IPS DF 6.9 (cell line): ENCODE data around the gene HYAL4.

Experiments used
- DNase-seq: peaks from one replicate; pipeline ENCODE4 v3.0.0-alpha.2; 2013; ENCODE audit warnings: low read depth, low spot score
- H3K27ac ChIP-seq: one replicate; pipeline ENCODE4 v1.5.1; 2013; ENCODE audit warnings: low read length, control low read depth
- H3K27me3 ChIP-seq: 2 replicates; pipeline ENCODE4 v1.6.1; 2013; ENCODE audit warnings: mild to moderate bottlenecking, low read length; ENCODE audit not compliant: control insufficient read depth, insufficient read depth
- H3K36me3 ChIP-seq: 2 replicates; pipeline ENCODE4 v1.6.1; 2013; ENCODE audit warnings: low read length; ENCODE audit not compliant: control insufficient read depth, insufficient read depth
- H3K4me1 ChIP-seq: 2 replicates; pipeline ENCODE4 v1.6.1; 2013; ENCODE audit warnings: low read length; ENCODE audit not compliant: control insufficient read depth, insufficient read depth
- H3K4me3 ChIP-seq: 2 replicates; pipeline ENCODE4 v1.5.1; 2013; ENCODE audit warnings: mild to moderate bottlenecking, low read length
- H3K9me3 ChIP-seq: 2 replicates; pipeline ENCODE4 v1.6.1; 2013; ENCODE audit warnings: low read length, inconsistent platforms; ENCODE audit not compliant: control insufficient read depth, insufficient read depth
- WGBS: extraction: QIAGEN DNeasy Blood & Tissue Kit; methylation state at CpG from one replicate; pipeline ENCODE4 v1.1.7; 2013; ENCODE audit warnings: mixed read lengths, missing lambda C conversion rate; ENCODE audit not compliant: insufficient read length, insufficient coverage; 5-methylcytosine and 5-hydroxymethylcytosine counted together

The HYAL4 gene, protein sequence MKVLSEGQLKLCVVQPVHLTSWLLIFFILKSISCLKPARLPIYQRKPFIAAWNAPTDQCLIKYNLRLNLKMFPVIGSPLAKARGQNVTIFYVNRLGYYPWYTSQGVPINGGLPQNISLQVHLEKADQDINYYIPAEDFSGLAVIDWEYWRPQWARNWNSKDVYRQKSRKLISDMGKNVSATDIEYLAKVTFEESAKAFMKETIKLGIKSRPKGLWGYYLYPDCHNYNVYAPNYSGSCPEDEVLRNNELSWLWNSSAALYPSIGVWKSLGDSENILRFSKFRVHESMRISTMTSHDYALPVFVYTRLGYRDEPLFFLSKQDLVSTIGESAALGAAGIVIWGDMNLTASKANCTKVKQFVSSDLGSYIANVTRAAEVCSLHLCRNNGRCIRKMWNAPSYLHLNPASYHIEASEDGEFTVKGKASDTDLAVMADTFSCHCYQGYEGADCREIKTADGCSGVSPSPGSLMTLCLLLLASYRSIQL

GRCh38 chr7:123844712-123845219 is at the start of gene HYAL4:
HYAL4 (plus strand) TSS chr7:123845169; CDS start chr7:123868274, 23,105 bp downstream.
- no CpG with 5 or more reads among the region's 11 CpGs for WGBS
- no peak within 1 kb of the TSS for H3K4me3 ChIP-seq
- no peak for DNase-seq
- no peaks in the 10 kb centered on the region for H3K36me3 ChIP-seq
- H3K4me1 ChIP-seq, result no peaks in the 10 kb centered on the region
- no peaks in the 10 kb centered on the region for H3K27me3 ChIP-seq
- H3K9me3 ChIP-seq, result no peaks in the 10 kb centered on the region
- no peak within 1 kb of the TSS for H3K27ac ChIP-seq

DNA sequence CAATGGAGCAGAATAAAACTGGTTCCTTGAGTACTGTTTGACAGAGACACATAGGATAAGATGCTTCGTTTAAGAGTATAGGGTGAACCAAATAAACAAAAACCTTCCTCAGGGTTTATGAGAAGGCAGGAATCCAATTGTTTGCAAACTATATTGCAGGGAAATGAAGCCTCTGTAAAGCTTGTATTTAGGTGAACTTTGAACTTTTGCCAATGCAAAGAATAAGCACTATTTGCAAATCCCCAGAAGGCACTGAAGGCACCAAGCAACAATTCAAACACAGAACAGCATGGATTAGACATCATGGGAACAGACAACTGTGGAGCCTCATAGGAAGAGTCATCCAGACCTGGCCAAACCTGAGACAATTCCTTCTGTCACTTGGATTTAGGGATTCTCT is 49.1 kb upstream of the HYAL4 start:
- H3K4me1 ChIP-seq, result no peaks in the 10 kb centered on the region; the same call in 1 of the 2 replicates
- H3K27me3 ChIP-seq, result no peaks in the 10 kb centered on the region
- no peak overlapping the region for H3K27ac ChIP-seq
- H3K9me3 ChIP-seq, result no peaks in the 10 kb centered on the region
- H3K4me3 ChIP-seq, result no peak overlapping the region
- no CpG with 5 or more reads among the region's 1 CpG for WGBS
- no peak for DNase-seq
- H3K36me3 ChIP-seq, result no peaks in the 10 kb centered on the region

DNA sequence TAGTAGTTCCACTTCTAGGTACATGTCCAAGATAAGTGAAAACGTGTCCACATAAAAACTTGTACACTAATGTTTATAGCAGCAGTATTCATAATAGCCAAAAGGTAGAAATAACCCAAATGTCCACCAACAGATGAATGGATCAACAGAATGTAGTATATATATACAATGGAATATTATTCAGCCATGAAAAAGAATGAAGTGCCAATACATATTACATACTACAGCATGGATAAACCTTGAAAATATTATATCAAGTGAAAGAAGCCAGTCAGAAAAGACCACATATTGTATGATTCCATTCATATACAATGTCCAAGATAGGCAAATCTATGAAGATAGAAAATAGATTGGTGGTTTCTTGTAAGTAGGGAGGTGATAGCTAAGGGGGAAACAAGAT is 48.4 kb upstream of the HYAL4 start:
- Histone ChIP-seq H3K9me3 (no peaks in the 10 kb centered on the region), H3K27ac (no peak overlapping the region), H3K4me1 (no peaks in the 10 kb centered on the region; the same call in 1 of the 2 replicates), H3K36me3 (no peaks in the 10 kb centered on the region), H3K27me3 (no peaks in the 10 kb centered on the region), H3K4me3 (no peak overlapping the region)
- WGBS, result no CpG with 5 or more reads among the region's 1 CpG
- no peak for DNase-seq

- H3K36me3 ChIP-seq, result no peaks in the 10 kb centered on the region
- no peaks in the 10 kb centered on the region; the same call in 1 of the 2 replicates for H3K4me1 ChIP-seq
- peak; percentile 58 for DNase-seq
- no peaks in the 10 kb centered on the region for H3K9me3 ChIP-seq
- H3K4me3 ChIP-seq, result no peak overlapping the region
- no CpG with 5 or more reads among the region's 2 CpGs for WGBS
- H3K27ac ChIP-seq, result no peak overlapping the region
- no peaks in the 10 kb centered on the region for H3K27me3 ChIP-seq
Observed at GRCh38 chr7:123797673-123798531, 47.1 kb upstream of the HYAL4 start.

GRCh38 chr7:123798532-123799188 is 46.3 kb upstream of the HYAL4 start:
- no peaks in the 10 kb centered on the region for H3K27me3 ChIP-seq
- no peaks in the 10 kb centered on the region for H3K36me3 ChIP-seq
- DNase-seq, result no peak
- H3K4me1 ChIP-seq, result no peaks in the 10 kb centered on the region; the same call in 1 of the 2 replicates
- H3K27ac ChIP-seq, result no peak overlapping the region
- H3K4me3 ChIP-seq, result no peak overlapping the region
- H3K9me3 ChIP-seq, result no peaks in the 10 kb centered on the region
- WGBS, result no CpG with 5 or more reads among the region's 6 CpGs

DNA sequence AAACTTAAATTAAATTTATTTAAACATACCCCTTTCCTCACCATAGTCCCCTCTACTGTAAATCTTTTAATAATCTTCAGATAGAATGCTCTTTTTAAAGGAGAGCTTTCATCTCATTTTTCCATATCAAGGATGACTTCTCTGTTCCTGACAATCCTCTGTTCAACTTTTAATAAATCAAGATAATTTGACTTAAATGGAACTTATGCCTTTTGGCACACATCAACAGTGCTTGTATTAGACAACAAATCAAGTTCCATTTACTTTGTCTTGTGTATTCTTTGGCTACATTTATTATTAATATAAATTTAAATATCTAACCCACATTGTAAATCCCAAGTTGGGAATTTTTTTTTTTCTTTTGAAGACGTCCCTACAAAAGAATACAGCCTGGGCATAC is 42.7 kb upstream of the HYAL4 start:
- no peak for DNase-seq
- Histone ChIP-seq H3K9me3 (no peaks in the 10 kb centered on the region), H3K4me3 (no peak overlapping the region), H3K27ac (no peak overlapping the region), H3K36me3 (no peaks in the 10 kb centered on the region), H3K4me1 (no peaks in the 10 kb centered on the region; the same call in 1 of the 2 replicates), H3K27me3 (no peaks in the 10 kb centered on the region)
- no CpG with 5 or more reads among the region's 1 CpG for WGBS

GRCh38 chr7:123805287-123805686 is 39.7 kb upstream of the HYAL4 start:
- Histone ChIP-seq H3K36me3 (no peaks in the 10 kb centered on the region), H3K27ac (no peak overlapping the region), H3K27me3 (no peaks in the 10 kb centered on the region), H3K4me1 (no peaks in the 10 kb centered on the region; the same call in 1 of the 2 replicates), H3K4me3 (no peak overlapping the region), H3K9me3 (no peaks in the 10 kb centered on the region)
- no peak for DNase-seq

DNA sequence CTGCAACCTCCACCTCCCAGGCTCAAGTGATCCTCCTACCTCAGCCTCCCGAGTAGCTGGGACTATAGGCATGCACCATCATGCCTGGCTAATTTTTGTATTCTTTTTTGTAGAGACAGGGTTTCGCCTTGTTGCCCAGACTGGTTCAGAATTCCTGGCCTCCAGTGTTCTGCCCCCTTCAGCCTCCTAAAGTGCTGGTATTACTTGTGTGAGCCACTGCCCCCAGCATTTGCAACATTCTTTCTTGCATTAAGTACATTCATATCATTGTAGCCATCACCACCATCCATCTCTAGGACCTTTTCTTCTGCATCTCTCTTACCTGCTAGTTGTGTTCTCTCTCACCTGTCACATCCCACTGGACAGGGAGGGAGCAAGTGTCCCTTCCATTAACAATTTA is 35.5 kb upstream of the HYAL4 start:
- no CpG with 5 or more reads among the region's 2 CpGs for WGBS

DNA sequence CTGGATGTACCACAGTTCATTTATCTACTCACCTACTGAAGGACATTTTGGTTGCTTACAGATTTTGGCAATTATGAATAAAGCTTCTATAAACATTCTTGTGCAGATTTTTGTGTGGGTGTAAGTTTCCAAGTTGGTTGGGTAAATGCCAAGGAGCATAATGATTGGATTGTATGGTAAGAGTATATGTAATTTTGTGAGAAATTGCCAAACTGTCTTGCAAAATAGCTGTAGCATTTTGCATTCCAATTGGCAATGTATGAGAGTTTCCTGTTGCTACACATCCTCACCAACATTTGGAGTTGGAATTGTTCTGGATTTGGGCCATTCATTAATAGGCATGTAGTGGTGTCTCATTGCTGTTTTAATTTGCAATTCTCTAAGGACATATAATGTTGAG is 33.9 kb upstream of the HYAL4 start:
- DNase-seq, result no peak

More for the DNA sequence above, 35.5 kb upstream of the HYAL4 start:
- no peaks in the 10 kb centered on the region for H3K4me1 ChIP-seq
- H3K27me3 ChIP-seq, result no peaks in the 10 kb centered on the region
- no peak overlapping the region for H3K4me3 ChIP-seq
- H3K36me3 ChIP-seq, result no peaks in the 10 kb centered on the region
- DNase-seq, result no peak
- no peak overlapping the region for H3K27ac ChIP-seq
- no peaks in the 10 kb centered on the region for H3K9me3 ChIP-seq

GRCh38 chr7:123816916-123817315 is 28.1 kb upstream of the HYAL4 start:
- no peak for DNase-seq
- no peaks in the 10 kb centered on the region for H3K4me1 ChIP-seq
- H3K36me3 ChIP-seq, result no peaks in the 10 kb centered on the region
- H3K27ac ChIP-seq, result no peak overlapping the region
- H3K27me3 ChIP-seq, result no peaks in the 10 kb centered on the region
- no peaks in the 10 kb centered on the region for H3K9me3 ChIP-seq
- no peak overlapping the region for H3K4me3 ChIP-seq
- WGBS, result no CpG with 5 or more reads among the region's 3 CpGs

More for the DNA sequence above, 33.9 kb upstream of the HYAL4 start:
- H3K4me3 ChIP-seq, result no peak overlapping the region
- no peaks in the 10 kb centered on the region for H3K36me3 ChIP-seq
- no peaks in the 10 kb centered on the region for H3K9me3 ChIP-seq
- no peaks in the 10 kb centered on the region for H3K4me1 ChIP-seq
- no peak overlapping the region for H3K27ac ChIP-seq
- no peaks in the 10 kb centered on the region for H3K27me3 ChIP-seq
